HG03159 (cell line): ENCODE results near the gene ALDH4A1.
"Not testable (repeated sequence)": the region's sequence is repeated elsewhere in the genome, so short reads cannot be mapped to it uniquely, and the experiment has no call there.

Experiments
- ATAC-seq: cut with Tn5 transposase; IDR thresholded peaks from one replicate; pipeline ENCODE4 v1.9.1; 2021; ENCODE audit warnings: mild to moderate bottlenecking, moderate library complexity; ENCODE audit not compliant: unreplicated experiment

ALDH4A1 gene

DNA sequence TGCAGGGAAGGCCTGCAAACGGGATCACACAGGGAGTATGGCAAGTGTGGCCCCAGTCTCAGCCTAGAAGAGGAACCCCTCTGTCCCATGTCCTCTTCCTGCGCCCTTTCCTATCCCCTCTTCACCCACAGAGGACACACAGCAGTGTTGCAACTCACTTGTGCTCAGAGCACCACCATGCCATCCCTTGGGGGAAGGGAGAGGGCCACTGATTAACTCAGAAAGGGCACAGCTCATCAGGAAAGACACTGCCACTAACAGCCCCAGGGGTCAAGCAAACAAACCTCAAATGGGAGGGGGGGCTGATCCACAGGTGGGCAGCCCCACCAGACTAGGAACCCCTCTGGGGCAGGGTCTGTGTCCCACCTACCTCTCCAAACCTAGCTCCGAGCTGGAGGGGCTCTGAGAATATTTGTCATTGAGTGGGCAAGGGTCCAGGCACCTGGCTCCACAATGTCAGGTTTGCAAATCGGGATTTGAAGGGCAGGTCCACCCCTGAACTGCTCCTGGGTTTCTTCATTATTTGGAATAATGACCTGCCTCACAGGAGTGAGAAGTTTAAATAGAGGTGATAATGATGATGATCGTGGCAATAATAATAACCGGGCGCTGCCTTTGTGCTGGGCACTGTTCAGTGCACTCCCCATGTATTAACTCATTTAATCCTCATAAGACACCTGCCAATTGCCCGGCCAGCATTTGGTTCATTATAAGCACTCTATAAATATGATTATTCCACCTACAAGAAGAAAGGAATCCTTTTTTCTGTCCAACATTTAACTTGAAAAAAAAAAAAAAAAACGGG, 1.0 kb downstream of the ALDH4A1 start:
- ATAC-seq, result no peak

GRCh38 chr1:18900303-18900841, 2.0 kb downstream of the ALDH4A1 start:
- ATAC-seq, result no peak

GRCh38 chr1:18899363-18900049, 2.8 kb downstream of the ALDH4A1 start:
- no peak for ATAC-seq

DNA sequence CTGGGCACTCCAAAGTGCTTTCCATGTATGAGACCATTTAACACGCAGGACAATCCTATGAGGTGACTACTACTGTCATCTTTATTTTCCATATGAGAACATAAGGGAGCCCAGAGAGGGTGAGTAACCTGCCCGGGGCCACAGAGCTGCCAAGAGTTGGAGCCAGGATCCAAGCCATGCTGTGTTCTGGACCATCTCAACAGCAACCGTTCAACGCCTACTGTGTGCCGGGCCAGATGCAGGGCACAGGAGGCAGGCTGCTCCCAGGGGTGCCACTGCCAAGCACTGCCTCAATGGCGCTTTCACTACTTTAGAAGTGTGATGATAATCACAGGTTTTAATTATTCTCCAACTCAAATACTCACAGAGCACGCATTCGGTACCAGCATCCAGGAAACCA, 3.8 kb downstream of the ALDH4A1 start:
- ATAC-seq, result no peak

GRCh38 chr1:18895317-18895716, 7.0 kb downstream of the ALDH4A1 start:
- no peak for ATAC-seq

GRCh38 chr1:18893120-18893519, 9.2 kb downstream of the ALDH4A1 start:
- no peak for ATAC-seq

- not testable (repeated sequence) for ATAC-seq
Observed at GRCh38 chr1:18891858-18892257, 10.5 kb downstream of the ALDH4A1 start.

DNA sequence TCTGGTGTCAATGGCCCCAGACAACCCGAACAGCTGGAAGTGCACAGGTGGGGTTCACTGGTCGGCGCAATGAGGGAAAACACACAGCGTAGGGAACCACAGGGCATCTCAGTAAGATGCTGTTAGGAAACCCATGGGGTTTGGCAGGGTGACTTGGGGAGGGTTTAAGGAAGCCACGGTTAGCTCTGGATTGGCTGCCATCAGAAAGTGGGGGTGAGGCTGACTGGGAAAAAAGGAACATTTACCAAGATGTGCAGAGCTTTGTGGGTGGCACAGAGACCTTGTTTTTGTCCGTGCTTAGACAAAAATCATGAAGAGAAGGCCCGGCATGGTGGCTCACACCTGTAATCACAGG, 11.0 kb downstream of the ALDH4A1 start:
- ATAC-seq, result no peak

- ATAC-seq, result no peak
Observed at GRCh38 chr1:18890706-18891425, 11.5 kb downstream of the ALDH4A1 start.

DNA sequence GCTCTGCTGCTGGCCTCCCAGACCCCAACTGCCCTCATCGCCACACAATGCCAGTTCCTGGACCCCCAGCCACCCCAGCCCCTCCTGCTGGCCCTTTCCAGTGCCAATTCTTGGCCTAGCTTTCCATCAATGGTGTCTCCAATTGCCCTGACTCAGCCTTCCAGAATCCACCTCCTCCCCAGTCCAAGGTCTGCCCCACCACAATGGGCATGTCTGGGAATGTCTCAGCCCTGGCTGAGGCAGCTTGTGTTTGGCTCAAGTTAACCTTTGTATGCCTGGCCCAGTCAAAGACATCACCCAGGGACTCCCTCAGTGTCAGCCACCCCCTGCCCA, 16.4 kb downstream of the ALDH4A1 start:
- no peak for ATAC-seq

DNA sequence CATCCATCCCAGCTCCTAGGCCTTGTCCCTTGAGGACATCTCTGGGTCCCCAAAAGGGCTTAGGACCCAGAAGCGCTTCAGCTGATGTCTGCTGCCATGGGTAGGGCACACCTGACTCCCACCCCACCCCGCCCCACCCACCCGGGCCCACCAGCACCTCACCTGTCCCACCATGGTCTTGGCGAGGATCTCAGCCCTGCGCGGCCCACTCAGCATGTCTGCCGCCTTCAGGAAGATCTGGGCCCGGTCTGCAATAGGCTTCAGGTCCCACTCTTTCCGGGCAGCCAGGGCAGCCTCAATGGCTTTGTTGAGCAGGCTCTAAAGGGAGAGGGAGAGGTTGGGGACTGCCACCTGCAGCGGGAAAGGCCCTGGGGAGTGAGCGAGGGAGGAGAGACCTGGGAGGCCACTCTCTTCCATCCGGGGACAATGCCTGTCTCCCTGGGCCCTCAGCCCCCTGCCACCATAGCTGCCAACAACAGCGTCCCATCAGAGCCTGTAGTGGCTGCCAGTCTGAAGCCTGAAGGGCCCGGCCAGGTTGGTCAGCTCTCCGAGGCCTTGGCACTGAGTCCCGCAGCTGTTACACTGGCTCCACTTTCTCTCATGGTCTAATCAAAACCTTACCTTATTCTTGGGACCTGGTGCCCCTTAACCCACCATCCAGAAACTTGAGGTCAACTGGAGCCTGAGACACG, 16.9 kb downstream of the ALDH4A1 start:
- no peak for ATAC-seq

DNA sequence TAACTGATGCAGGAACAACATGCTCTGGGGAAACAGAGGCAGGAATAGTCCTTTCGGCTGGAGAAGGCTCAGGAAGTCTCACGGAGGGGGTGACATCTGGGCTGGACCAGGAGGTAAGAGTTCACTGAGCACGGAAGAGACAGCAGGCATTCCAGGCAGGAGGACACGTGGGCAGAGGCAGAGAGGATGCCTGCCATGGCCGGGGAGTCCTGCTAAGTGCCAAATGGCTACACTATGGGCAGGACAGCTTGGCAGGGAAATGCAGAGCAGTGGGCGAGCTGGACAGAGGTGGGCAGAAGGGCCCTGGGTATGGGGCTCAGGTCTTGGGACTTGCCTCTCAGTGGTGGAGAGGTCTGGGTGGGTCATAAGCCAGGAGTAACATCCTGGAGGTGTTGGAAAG, 17.6 kb downstream of the ALDH4A1 start:
- no peak for ATAC-seq

DNA sequence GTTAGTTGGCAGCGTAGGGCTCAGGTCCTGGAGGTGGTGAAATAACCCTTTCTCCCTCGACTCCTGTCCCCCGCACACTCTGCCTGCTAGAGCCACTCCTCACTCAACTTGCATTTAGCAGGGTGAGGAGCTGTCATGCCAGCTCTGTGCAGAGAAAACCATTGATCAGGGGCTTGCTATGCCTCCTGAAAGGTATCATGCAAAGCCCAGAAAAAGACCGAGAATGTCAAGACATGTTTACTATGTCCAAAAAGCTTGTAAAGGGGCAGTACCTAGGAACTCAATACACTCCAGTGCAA, 18.0 kb downstream of the ALDH4A1 start:
- no peak for ATAC-seq

DNA sequence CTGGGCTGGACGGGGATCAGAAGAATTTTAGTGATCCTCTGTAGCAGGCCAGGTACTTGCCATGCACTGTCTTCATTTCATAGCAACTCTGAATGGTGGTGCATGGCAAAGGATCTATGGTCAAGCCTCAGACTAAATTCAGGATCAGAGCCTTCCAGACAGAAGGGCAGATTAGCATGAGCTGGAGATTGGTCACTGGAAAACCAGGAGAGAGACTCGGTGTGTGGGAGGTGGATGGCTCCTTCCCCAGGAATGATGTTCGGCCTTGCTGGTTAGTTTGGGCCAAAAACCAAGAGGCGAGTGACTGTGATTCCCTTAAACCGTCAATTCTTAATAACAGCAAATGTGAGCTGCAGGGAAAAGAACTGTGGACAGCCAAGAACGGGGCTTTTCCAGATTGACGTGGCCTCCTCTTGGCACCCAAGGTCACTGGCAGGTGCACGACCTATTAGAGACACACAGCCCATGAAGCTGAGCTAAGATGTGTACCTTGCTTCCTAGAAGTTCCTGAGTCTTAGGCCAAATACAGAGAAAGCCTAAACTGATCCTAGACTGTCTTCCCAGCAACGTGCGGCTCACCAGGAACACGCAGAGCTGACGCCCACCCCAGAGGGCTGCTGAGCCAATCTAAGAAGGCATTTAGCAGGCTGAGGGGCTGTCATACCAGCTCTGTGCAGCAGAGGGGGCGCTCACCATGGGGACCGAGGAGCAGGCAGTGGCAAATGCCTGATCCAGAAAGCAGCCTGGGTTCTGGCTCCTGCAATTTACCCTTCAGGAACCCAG, 18.5 kb downstream of the ALDH4A1 start:
- no peak for ATAC-seq

DNA sequence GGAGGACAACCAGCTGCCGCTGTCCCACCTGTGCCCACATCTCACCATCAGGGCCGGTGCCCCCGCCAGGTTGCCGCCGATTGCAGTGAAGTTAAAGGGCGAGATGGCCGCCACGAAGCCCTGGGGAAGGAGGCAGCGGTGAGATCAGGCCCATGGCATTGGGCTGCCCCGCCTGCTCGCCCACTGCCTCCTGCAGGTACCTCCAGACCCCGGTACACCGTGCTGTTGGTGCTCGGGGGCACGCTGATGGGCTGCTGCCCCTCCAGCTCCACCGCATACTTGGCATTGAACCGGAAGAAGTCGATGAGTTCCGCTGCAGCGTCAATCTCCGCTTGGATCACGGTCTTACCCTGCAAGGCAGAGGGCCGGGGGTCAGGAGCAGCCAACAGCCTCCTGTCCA, 19.3 kb downstream of the ALDH4A1 start:
- ATAC-seq, result no peak

GRCh38 chr1:18882486-18882885, 19.9 kb downstream of the ALDH4A1 start:
- ATAC-seq, result no peak

DNA sequence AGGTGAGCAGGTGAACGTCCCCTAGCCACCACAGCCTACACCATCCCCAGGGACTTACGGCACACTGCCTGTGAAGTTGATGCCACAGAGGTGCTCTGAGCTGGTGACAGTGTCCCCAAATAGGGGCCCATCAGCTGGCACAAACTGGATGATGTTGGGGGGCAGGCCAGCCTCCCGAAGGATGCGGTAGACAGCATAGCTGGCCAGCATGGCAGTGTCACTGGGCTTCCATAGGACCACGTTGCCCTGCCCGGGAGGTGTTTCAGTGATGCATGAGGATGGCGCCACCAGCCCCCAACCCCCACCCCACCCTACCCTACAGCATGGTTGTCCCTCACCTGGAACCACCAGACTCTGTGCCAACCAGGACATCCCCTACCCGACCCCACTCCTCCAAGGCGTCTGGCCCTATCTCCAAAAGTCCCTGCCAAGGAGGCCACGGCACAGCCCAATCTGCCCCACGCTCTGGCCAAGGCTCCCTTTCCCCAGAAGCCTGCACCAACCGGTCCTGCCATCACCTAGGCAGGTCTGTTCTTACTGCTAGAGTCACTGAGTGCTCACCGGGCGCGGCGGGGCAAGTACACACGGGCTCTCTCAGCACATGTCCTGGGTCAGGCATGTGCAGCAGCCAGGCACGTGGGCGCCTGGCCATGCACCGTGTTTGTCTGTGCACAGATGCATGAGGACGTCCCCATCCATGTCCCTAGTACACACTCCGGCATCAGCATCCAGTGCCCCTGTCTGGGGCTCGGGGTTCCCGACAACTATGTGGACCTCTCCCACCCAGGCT, 20.5 kb downstream of the ALDH4A1 start:
- no peak for ATAC-seq

- no peak for ATAC-seq
Observed at GRCh38 chr1:18881164-18881563, 21.2 kb downstream of the ALDH4A1 start.

GRCh38 chr1:18880585-18880984, 21.8 kb downstream of the ALDH4A1 start:
- no peak for ATAC-seq

GRCh38 chr1:18879791-18880309, 22.5 kb downstream of the ALDH4A1 start:
- no peak for ATAC-seq
